ENCODE data around the gene INIP. TPM values are rescaled to one million over a fixed set of nuclear protein-coding genes. Genes with fewer than 3 reads are reported as not detected.

INIP gene
- total and polyA plus RNA-seq, 2 of the 13 experiments (the other 11 are each of a cell fraction or from before 2014, with no cell fraction given) = 13.6 to 28.6 TPM

- TF ChIP-seq ZNF142 (CRISPR knock-in tag; IDR thresholded peaks at IDR 0.05) = 0 out of 2 replicates have a peak, but pooled peaks have one; percentile 28
- no peak for TF ChIP-seq EZH2 (conservative IDR thresholded peaks at IDR 0.05; ENCODE audit: low read depth, low read length)
- no peak for TF ChIP-seq ZNF75D (CRISPR knock-in tag; IDR thresholded peaks at IDR 0.05; ENCODE audit: borderline replicate concordance)
- peak; percentile 19 for TF ChIP-seq YY1 (IDR thresholded peaks at IDR 0.05; ENCODE audit: insufficient read depth, insufficient replicate concordance, low read depth, low read length)
- peak; percentile 26; the same call in 1 of the 2 replicates for TF ChIP-seq TBX2 (CRISPR knock-in tag; IDR thresholded peaks at IDR 0.05; ENCODE audit: borderline replicate concordance)
- peak; percentile 53; the same call in 1 of the 2 replicates for TF ChIP-seq ZNF777 (CRISPR knock-in tag; IDR thresholded peaks at IDR 0.05)
- TF ChIP-seq PHF20 (CRISPR knock-in tag; IDR thresholded peaks at IDR 0.05) = peak; percentile 85
- TF ChIP-seq RFXAP (CRISPR knock-in tag; IDR thresholded peaks at IDR 0.05; ENCODE audit: borderline replicate concordance) = peak; percentile 39; the same call in 1 of the 2 replicates
- no peak for TF ChIP-seq RBAK (CRISPR knock-in tag; IDR thresholded peaks at IDR 0.05)
- 0 out of 2 replicates have a peak, but pooled peaks have one; percentile 36 for TF ChIP-seq THAP8 (CRISPR knock-in tag; IDR thresholded peaks at IDR 0.05; ENCODE audit: borderline replicate concordance)
- TF ChIP-seq MXD4 (CRISPR knock-in tag; IDR thresholded peaks at IDR 0.05) = peak; percentile 71; the same call in 1 of the 2 replicates
- peak; percentile 85 for TF ChIP-seq NFYB (CRISPR knock-in tag; IDR thresholded peaks at IDR 0.05)
- TF ChIP-seq DMAP1 (CRISPR knock-in tag; IDR thresholded peaks at IDR 0.05) = no peak
- TF ChIP-seq ZBTB25 (CRISPR knock-in tag; IDR thresholded peaks at IDR 0.05) = 0 out of 2 replicates have a peak, but pooled peaks have one; percentile 34
- peak; percentile 87 for TF ChIP-seq ZNF143 (CRISPR knock-in tag; IDR thresholded peaks at IDR 0.05)
- TF ChIP-seq CERS6 (CRISPR knock-in tag; IDR thresholded peaks at IDR 0.05) = no peak
- TF ChIP-seq TFDP1 (CRISPR knock-in tag; IDR thresholded peaks at IDR 0.05; ENCODE audit: borderline replicate concordance) = peak; percentile 91
- 0 out of 2 replicates have a peak, but pooled peaks have one; percentile 41 for TF ChIP-seq ZNF891 (CRISPR knock-in tag; IDR thresholded peaks at IDR 0.05)
- TF ChIP-seq ZNF136 (CRISPR knock-in tag; IDR thresholded peaks at IDR 0.05; ENCODE audit: low read depth) = no peak
- TF ChIP-seq SALL1 (CRISPR knock-in tag; IDR thresholded peaks at IDR 0.05) = peak; percentile 70
Measured at GRCh38 chr9:112717661-112718331, at the start of gene INIP (continued).
